GM18873 (cell line): ENCODE results near the gene PRDX6.

Experiments used
- ATAC-seq: cut with Tn5 transposase; IDR thresholded peaks from one replicate; pipeline ENCODE4 v1.9.1; 2021; ENCODE audit warnings: mild to moderate bottlenecking, moderate library complexity, moderate number of reproducible peaks; ENCODE audit not compliant: unreplicated experiment, low FRiP score

PRDX6 gene

DNA sequence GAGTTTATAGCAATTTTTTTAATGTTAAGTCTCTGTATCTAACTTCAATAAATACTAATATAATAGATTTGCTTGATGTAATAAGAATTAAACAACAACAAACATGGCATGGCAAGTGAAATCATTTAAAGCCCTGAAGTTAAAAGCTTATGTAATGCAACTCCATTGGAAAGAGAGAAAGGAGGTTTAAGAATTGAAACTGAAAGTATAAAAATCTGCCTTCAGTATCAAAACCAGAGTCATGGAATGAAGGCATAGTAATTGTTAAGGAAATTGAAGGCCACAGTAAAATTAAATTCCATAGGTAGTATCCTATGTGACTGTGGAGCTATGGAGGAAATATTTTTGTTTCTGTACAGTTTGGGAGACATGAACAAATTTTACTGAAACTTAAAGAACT, 55.1 kb downstream of the PRDX6 start:
- ATAC-seq: no peak

DNA sequence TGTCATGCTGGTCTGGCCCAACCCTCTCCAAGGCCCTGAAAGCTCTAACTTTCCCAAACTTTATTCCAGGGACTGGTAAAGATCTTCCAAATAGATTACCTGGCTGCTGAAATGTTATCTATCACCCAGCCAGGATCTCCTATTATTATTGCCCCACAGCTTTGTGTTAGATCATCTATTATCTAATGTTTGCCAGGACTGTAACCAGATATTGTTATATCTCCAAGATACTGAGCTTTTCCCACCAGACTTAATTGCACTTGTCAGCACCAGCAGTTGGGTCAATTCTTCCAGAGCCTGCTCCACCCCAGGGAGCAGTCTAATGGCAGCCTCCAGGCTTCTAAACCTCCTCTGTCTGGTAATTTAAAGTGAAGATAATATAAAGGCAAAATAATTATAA, 59.1 kb downstream of the PRDX6 start:
- ATAC-seq: no peak
